ENCODE measurements around the gene RRAD. TPM values are rescaled to one million over a fixed set of nuclear protein-coding genes. Genes with fewer than 3 reads are reported as not detected.

Gene RRAD
- polyA plus RNA-seq, 3 donors: 2.4 to 10.6 (median 7.8) TPM

DNA sequence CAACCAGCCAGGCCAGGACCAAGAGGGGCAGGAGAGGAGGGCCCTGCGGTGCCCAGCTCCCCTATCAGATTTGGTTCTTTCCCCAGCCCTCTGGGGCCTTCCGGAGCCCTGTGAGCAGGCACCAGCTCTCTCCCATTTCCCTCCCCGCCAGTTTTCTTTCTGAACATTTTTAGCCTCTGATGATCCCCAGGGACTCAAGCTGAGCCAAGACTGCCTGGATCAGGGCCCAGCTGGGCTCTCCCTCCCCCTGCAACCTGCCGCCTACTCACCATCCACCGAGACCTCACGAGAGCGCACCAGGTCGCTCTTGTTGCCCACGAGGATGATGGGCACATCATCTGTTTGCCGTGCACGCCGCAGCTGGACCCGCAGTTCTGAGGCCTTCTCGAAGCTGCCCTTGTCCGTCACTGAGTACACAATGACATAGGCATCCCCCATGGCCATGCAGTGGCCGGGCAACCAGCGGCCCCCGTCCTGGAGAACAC lies 2.0 kb downstream of the RRAD start:
- WGBS, 3 donors: 57 to 68% (median 68%) methylated on average over 18 of the region's 18 CpGs

DNA sequence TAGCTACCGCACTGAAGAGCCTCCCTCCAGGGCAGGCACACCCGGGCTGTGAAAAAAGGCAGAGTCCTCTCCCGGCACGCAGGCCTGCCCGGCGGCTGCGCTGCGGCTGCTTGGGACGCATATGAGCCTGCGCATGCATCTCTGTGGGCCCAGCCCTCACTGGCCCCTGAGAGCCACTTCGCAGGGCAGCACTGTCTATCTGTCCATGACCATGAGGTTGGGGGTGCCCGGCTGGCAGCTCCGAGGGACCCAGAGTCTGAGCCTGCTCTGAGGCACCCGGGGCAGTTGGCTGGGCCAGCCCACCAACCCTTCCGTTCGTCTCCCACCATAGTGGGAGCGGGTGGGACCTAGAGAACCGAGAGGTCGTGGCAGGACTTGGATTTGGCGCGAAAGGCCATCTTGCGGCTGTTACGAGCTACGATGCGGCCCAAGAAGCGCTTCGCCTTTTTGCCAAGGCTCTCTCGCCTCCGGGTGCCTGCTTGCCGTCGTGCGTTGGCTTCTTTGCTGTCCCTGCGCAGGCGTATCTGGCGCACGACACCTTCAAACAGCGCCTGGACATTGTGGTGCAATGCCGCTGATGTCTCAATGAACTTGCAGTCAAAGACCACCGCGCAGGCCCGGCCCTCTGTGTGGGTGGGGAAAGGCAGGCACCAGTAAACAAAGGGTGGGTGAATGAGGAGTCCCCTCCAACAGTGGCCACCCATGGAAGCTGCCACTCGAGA lies 3.4 kb downstream of the RRAD start:
- H3K27ac ChIP-seq (ENCODE audit: low read depth, low read length): no peak overlapping the region

More for the DNA sequence above, 2.0 kb downstream of the RRAD start:
- H3K27ac ChIP-seq (ENCODE audit: low read depth, low read length): no peak overlapping the region

DNA sequence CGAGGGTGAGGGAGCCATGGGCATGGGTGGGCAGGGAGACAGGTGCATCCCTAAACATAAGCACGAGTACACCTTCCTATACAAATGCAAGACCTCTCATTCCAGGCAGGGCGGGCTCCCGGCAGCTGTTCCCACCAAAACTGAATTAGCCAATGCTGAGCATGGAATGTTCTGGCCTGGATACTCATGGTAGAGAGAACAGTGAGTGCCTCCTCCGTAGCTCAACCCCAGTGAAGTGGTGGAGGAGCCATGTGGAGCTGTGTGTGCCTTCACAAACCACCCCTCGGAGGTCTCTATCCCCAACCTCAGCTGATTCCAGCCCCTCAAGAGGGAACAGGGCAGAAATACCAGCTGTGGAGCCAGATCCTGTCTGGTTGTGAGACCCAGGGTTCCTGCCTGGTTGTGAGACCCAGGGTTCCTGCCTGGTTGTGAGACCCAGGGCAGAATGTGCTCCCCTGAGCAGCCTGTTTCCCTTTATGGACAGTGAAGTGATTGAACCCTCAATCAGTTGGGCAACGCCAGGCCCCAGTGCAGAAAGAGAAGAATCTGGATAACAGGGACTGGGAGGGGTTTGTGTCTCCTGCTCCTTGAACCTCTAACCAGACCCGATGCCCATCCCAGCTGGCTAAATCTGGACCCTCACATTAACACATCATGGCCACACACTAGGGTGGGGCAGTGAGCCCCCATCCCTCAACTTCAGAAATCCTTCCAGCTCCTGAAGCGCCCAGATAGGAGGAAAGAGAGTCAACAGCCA lies 4.2 kb downstream of the RRAD start:
- WGBS, 3 donors: 69 to 75% (median 72%) methylated on average over 9 of the region's 9 CpGs
- H3K27ac ChIP-seq (ENCODE audit: low read depth, low read length): no peak overlapping the region

More for the DNA sequence above, 3.4 kb downstream of the RRAD start:
- 70 to 78% (median 71%) methylated on average over 42 of the region's 42 CpGs for WGBS, 3 donors

- H3K27ac ChIP-seq (ENCODE audit: low read depth, low read length): no peak overlapping the region
- 50 to 64% (median 57%) methylated on average over 2 of the region's 2 CpGs for WGBS, 3 donors
These were observed 5.1 kb downstream of the RRAD start for GRCh38 chr16:66920299-66920590.

GRCh38 chr16:66919569-66920298 lies 5.6 kb downstream of the RRAD start:
- no peak overlapping the region for H3K27ac ChIP-seq (ENCODE audit: low read depth, low read length)
- WGBS, 3 donors: 50 to 75% (median 70%) methylated on average over 5 of the region's 5 CpGs

DNA sequence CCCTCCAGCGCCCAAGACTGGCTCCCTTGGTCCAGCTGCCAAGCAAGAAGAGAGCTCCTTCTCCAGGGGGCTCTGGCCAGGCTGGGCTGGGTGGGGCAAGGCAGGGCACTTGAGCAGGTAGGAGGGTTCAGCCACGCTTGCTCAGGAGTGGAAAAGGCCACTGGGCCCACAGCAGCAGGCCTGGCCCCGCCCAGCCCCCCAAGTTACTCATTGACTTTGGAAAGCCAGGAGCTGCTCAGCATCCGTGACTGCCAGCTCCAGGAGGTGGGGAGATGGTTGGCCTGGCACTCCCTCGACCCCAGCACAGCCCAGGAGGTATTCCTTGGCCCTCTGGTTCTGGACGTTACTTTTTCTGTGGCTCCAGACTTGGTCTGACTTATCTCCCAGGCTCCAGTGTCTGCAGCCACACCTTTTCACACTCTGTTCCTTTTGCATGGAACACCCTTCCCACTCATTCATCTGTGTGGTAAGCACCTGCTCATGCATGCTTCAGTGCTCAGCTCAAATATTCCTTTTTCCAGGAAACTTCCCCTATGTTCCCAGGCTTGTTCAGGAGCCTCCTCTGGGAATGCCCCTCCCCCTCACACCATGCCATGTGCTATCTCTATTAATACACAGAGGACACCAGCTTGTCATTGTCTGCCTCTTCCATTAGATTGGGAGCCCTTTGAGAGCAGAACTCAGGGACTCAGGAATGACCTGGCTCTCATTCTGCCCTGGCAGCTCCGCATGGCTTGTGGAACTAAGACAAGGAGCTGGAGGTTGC lies 6.3 kb downstream of the RRAD start, which contains the start of gene CDH16:
Gene CDH16, minus strand, starts transcription at position 83 of the 766 bp plus-strand sequence. CDS start 820 bp downstream, outside the sequence.
- no peak within 1 kb of the TSS for H3K27ac ChIP-seq (ENCODE audit: low read depth, low read length)
- 69 to 79% (median 78%) methylated on average over 7 of the region's 7 CpGs for WGBS, 3 donors

DNA sequence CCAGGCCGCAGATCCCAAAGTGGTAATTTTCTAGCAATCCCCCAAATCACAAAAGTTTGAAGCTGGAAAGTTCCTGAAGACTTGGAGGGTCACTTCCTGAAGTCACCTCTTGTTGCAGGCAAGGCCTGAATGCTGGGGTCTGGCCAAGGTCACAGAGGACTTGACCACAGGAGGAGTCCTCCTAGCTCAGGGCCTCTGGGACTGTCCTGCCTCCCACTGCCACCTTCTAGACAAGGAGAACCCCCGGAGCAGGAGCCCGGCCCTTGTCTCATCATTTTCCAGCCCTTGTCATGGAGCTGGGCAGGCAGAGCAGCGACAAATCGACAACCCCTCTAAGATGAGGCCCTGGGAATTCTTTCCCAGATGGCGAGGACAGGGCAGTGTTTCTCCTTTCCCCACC lies 7.0 kb downstream of the RRAD start:
- 87 to 91% (median 89%) methylated on average over 6 of the region's 6 CpGs for WGBS, 3 donors
- no peak overlapping the region for H3K27ac ChIP-seq (ENCODE audit: low read depth, low read length)

DNA sequence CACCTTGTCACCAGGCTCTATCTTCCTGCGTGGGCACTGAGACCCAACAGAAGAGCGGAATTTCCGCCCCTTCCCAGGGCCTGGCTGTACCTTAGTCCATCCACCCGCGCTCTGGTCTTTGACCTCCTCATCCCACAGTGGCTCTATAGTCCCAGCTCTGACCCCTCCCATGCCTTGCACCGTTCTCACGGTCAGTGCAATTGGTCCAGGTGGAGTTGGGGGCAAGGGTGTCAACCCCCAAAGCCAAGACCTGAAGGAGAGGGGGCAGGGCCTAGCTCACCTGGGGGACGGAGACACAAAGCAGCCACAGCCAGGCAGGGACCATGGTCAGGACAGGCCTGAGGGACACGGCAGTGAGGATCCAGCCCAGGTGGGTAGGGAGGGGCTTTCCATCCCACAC lies 7.6 kb downstream of the RRAD start:
- H3K27ac ChIP-seq (ENCODE audit: low read depth, low read length): no peak overlapping the region
- 85 to 89% (median 89%) methylated on average over 9 of the region's 9 CpGs for WGBS, 3 donors

GRCh38 chr16:66916518-66916917 lies 8.8 kb downstream of the RRAD start:
- 83 to 86% (median 86%) methylated on average over 6 of the region's 6 CpGs for WGBS, 3 donors
- H3K27ac ChIP-seq (ENCODE audit: low read depth, low read length): no peak overlapping the region

GRCh38 chr16:66915041-66915440 lies 10.3 kb downstream of the RRAD start:
- no peak overlapping the region for H3K27ac ChIP-seq (ENCODE audit: low read depth, low read length)
- WGBS, 3 donors: 64 to 69% (median 66%) methylated on average over 7 of the region's 7 CpGs

DNA sequence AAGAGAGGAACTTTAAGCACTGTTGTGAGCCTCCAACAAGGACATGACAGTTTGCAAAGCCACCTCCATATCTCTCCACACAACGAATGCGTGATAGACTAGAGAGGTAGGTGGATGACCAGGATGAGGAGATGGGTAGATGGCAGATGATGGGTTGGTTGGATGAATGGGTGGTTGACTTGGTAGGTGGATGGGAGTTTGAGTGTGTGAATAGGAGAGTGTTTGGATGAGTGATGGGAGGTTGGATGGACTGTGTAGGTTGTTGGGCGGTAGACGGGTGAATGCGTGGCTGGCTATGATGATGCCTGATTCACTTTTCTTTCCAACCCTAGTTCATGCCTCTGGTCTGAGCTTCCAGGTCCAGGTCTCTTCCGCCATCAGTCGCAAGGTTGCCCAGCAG lies 10.8 kb downstream of the RRAD start:
- 95 to 98% (median 97%) methylated on average over 7 of the region's 7 CpGs for WGBS, 3 donors
- no peak overlapping the region for H3K27ac ChIP-seq (ENCODE audit: low read depth, low read length)

DNA sequence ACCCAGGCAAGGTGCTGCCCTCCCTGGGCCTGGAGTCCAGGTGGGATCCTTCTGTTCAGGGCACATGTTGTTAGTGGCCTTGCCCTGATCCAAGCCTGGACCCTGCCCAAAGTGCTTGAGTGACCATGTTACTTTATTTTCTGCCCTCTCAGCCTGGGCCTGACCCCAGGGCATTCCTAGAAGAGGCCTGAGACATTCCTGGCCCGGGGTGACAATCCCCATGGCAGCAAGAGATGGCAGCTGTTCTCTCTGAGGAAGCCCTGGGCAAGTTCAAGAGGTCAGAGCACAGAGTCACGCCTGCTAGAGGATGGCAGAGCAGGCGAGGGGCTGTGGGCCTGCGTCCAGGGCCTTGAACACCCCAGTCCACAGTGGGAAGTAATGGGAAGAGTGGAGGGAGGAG lies 11.6 kb downstream of the RRAD start:
- WGBS, 3 donors: 76 to 88% (median 78%) methylated on average over 4 of the region's 4 CpGs
- H3K27ac ChIP-seq (ENCODE audit: low read depth, low read length): no peak overlapping the region

DNA sequence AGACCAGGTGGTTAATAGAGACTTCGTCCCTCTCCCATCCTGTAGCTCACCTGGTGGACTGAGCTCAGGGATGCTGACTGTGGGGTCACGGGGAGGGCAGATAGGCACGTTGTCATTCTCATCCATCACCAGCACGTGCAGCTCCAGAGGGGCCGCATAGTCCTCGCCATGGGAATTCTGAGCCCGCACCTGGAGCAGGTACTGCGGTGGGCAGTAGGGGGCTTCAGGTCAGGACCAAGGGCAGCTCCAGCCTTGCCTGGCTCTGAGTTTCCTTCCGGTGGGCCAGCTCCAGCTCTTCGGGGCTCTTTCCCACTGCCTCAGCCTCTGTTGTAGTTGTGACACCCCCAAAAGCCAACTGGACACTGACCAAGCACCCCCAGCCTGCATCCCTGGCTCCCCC lies 12.3 kb downstream of the RRAD start:
- 48 to 49% (median 48%) methylated on average over 10 of the region's 10 CpGs for WGBS, 3 donors
- no peak overlapping the region for H3K27ac ChIP-seq (ENCODE audit: low read depth, low read length)

- H3K27ac ChIP-seq (ENCODE audit: low read depth, low read length): no peak overlapping the region
- WGBS, 3 donors: 86 to 93% (median 91%) methylated on average over 8 of the region's 8 CpGs
These were observed 13.5 kb downstream of the RRAD start for GRCh38 chr16:66911801-66912200.

DNA sequence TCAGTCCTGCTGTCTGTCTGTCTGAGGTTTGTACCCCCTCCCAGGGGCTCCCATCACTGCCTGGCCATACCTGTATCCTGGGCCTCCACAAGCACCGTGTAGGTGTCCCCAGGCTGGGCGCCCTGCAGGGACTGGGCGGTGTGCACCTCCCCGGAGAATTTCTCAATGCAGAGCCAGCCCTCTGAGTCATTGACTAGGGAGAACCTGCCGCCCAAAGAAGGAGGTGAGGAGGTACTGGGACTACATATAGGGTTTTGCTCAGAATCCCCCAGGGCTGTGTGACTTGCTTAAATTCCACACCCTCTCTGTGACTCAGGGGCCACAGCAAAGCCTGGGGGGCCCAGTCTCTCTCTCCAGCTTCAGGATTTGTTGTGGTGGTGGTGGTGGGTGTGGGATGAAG lies 14.2 kb downstream of the RRAD start:
- H3K27ac ChIP-seq (ENCODE audit: low read depth, low read length): no peak overlapping the region
- WGBS, 3 donors: 77 to 78% (median 78%) methylated on average over 5 of the region's 5 CpGs

DNA sequence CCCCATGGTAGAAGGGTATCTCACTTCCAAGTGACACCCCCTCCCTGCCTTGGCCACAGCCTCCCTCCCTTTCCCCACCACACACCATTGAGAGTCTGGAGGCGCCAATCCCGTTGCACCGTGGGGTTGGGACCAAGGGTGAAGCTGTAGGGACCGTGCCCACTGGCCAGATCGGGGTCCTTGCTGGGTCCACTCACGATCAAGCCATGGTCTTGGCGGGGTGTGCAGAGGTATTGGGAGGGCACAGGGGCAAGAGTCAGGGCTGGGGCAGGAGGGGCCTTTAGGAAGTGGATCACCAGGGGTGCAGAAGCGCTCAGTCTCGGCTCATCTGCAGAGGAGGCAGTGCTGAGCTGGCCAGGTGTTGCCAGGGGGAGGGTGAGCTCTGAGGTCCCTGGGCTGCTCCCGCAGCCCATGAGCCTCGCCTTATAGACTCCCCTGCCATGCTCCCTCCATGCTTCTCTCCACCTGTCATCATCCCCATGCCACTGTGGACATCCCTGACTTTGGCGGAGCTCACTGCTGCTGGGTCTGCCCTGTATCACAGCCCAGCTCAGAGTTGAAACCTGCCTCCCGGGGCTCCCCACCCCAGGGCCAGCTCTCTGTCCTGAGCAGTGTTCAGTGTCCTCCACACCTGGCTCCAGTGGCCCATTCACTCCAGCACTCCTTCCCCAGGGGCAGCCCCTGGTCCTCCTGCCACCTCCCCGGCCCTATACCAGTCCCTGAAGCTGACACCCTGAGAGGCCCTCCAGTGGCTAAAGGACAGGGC lies 15.0 kb downstream of the RRAD start:
- 78 to 79% (median 79%) methylated on average over 14 of the region's 14 CpGs for WGBS, 3 donors
- no peak overlapping the region for H3K27ac ChIP-seq (ENCODE audit: low read depth, low read length)

- no peak overlapping the region for H3K27ac ChIP-seq (ENCODE audit: low read depth, low read length)
- WGBS, 3 donors: 89 to 93% (median 90%) methylated on average over 14 of the region's 14 CpGs
These were observed 16.4 kb downstream of the RRAD start for GRCh38 chr16:66908762-66909559.
